Superior temporal gyrus (tissue), 1 donor: Measurements from ENCODE around the gene KCNE5.
"Not testable (repeated sequence)": the region's sequence is repeated elsewhere in the genome, so short reads cannot be mapped to it uniquely, and the experiment has no call there.

Experiments
- DNase-seq: peaks from one replicate; pipeline ENCODE4 v3.0.0-alpha.2; 2016; ENCODE audit errors: extremely low spot score

The KCNE5 gene, protein sequence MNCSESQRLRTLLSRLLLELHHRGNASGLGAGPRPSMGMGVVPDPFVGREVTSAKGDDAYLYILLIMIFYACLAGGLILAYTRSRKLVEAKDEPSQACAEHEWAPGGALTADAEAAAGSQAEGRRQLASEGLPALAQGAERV

DNA sequence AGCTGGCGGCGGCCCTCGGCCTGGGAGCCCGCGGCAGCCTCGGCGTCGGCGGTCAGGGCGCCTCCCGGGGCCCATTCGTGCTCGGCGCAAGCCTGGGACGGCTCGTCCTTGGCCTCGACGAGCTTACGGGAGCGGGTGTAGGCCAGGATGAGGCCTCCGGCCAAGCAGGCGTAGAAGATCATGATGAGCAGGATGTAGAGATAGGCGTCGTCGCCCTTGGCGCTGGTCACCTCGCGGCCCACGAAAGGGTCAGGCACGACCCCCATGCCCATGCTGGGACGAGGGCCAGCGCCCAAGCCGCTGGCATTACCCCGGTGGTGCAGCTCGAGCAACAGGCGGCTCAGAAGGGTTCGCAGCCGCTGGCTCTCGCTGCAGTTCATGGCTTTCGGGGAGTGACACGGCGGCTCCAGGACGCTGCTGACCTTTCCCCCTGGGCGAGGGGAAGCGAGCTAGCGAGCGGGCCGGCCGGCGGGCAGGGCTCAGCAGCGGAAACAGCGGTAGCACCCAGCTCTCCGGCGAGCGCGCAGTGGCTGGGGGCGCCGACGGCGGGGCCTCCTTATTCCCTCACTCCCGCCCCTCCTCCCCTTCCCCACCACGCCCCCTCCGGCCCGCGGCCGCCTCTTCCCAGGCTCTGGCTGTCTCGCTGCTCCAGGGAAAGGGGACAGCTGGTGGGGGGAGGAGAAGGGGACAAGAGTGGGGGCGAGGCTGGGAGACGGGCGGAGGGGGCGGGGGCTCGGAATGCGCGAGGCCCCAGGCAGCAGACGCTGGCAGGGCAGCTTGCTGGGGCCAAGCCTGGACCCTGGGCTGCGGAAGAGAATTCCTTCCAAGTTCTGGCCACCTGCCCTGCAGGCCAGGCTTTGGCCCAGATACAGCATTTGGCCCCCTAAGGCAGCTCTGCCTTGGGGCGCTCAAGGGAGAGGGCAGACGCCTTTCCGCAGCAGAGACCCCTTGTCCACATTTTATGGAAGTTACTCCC is at the start of gene KCNE5:
TSS of gene KCNE5 (minus strand) at position 532 of the 976 bp plus-strand sequence. CDS start at position 380, 152 bp downstream.
- DNase-seq = no peak

DNA sequence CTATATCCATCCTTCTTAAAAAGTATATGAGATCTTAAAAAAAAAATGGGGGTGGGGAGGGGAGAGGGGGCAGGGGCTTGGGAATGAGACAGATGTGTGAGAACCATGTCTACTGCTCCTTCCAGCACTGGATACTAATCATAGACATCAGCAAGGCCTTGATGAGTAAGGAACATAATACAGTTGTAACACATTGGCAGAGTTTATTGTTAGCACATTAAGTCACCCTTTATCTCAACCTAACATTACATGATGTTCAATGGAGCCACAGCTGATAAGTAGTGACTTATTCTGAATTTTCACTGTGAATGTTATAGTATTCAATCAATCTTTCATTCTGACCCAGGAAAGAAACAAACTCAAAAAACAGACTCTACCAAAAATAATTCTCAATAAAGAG is 47.3 kb upstream of the KCNE5 start:
- DNase-seq = no peak

DNA sequence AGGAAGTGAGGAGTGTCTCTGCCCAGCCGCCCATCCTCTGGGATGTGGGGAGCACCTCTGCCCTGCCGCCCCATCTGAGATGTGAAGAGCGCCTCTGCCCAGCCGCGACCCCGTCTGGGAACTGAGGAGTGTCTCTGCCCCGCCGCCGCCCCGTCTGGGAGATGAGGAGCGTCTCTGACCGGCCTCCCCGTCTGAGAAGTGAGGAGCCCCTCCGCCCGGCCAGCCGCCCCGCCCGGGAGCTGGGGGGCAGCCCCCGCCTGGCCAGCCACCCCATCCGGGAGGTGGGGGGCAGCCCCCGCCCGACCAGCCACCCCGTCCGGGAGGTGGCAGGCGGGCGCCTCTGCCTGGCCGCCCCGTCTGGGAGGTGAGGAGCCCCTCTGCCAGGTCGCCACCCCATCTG is 46.2 kb upstream of the KCNE5 start:
- DNase-seq = not testable (repeated sequence)

DNA sequence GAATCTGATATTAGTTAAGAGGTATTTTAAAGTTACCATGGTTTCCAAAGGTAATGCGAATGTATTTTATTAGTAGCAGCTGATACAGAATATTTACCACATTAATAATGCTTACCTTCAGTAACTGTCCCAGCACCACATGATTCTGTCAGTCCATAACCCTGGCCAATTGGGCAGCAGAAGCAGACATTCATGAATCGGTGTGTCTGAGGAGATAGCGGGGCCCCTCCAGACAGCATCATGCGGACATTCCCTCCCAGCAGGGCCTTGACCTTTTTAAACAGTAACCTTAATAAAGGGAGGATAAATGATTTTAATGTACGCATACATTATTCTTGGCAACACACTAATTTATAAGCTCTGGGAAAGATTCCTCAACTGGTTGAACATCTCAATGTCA is 43.0 kb upstream of the KCNE5 start:
- no peak for DNase-seq

DNA sequence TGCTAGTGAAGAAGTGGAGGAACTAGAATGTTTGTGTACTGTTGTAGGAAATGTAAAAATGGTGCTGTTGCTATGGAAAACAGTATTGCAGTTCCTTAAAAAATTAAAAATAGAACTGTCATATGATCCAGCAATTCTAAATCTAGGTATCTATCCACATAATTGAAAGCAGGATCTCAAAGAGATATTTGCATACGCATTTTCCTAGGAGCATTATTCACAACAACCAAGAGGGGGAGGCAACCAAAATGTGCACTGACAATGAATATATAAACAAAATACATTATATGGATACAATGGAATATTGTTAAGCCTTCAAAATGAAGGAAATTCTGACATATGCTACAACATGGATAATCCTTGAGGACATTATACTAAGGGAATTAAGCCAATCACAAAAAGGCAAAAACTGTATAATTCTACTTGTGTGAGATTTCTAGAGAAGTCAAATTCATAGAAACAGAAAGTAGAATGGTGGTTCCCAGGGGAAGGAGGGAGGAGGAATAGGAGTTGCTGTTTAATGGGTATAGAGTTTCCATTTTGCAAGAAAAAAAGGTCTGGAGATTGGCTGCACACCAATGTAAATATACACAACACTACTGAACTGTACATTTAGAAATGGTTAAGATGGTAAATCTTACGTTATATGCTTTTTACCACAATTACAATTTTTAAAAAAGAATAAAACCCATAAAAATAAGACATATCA is 35.6 kb upstream of the KCNE5 start:
- DNase-seq = no peak

DNA sequence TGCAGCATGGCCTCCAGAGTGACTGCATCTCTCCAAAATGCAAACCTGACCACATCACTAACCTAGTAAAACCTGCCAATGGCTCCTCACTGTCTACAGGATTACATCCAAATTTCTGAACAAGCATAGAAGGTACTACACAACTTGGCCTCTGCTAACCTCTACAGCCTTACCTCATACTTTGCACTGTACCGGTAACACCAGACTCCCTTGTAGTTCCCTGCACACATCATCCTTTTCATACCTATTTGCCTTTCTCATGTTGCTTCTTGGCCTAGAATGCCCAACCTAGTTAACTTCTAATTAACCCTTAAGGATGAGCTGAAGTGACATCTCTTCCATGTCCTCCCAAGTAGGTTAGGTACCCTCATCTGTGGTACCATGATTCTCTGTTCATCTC is 33.4 kb upstream of the KCNE5 start:
- no peak for DNase-seq

DNA sequence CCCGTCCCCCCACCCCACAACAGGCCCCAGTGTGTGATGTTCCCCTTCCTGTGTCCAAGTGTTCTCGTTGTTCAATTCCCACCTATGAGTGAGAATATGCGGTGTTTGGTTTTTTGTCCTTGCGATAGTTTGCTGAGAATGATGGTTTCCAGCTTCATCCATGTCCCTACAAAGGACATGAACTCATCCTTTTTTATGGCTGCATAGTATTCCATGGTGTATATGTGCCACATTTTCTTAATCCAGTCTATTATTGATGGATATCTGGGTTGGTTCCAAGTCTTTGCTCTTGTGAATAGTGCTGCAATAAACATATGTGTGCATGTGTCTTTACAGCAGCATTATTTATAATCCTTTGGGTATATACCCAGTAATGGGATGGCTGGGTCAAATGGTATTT is 32.4 kb upstream of the KCNE5 start:
- not testable (repeated sequence) for DNase-seq

DNA sequence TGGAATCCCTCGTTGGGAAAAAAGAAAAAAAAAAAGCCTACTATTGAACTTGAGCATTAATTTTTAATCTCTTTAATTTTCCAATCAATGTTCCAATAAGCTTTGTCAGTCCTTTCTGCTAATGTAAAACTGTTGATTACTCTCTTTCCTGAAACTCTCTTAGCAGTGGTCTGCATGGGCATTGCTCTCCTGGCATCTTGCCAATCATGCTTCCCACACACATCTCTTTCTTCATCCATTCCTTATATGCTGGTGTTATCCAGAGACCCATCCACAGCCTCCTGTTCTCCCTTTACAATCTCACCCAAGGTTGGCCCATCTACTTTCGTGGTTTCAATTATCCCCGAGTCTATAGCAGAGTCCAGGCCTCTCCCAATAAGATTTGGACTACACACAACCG is 31.8 kb upstream of the KCNE5 start:
- no peak for DNase-seq

DNA sequence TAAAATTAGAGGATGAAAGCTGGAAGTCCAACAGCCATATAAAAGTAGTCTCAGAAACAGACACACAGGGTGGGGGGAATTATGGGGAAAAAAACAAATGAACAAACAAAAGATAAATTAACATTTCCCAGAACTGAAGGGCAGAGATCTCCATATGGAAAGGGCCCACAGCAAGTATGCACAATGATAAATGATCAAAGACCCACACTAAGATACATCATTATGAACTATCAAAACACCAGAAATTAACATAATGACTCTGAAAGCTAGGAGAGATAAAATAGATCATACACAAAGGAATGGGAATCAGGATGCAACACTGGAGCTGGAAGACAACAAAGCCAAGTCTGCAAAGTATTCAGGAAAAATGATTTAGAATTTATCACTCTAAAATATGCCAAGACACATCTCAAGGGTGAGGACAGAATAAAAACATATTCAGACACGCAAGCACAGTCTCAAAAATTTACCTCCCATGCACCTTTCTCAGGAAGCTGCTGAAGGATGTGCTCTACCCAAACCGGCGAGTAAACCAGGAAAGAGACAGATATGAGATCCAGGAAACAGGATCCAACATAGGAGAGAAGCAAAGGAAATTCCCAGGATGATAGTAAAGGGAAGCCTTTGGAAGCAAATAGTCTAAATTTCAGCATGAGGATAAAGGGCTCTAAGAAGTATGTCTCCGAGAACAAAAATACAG is 30.7 kb upstream of the KCNE5 start:
- no peak for DNase-seq

DNA sequence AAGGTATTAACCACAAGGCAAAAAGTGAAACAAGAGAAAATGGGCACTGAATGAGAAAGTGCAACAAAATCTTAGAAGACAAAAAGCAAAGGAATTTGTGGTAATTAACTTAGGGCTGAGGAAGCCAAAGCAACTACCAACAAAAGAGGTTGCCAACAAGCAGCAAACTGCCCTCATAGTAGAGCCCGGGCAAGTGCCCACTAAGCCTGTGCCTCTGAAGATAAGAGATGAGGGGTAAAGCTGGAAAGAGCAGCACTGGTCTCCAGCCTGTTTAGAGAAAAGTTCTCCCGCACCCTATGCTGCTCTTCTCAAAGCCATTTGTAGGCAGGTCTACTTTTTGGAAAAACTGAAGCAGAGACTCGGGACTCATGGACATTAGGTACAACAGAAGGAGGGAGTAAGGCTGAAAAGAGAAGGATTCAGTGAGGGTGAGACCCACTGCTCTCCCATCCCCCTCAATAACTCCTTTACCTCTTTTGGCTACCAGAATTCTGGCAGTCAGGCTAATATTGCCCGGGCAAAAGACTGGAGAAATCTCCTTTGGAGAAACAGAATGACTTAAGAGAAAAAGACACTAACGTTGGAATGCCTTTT is 29.6 kb upstream of the KCNE5 start:
- DNase-seq = no peak

DNA sequence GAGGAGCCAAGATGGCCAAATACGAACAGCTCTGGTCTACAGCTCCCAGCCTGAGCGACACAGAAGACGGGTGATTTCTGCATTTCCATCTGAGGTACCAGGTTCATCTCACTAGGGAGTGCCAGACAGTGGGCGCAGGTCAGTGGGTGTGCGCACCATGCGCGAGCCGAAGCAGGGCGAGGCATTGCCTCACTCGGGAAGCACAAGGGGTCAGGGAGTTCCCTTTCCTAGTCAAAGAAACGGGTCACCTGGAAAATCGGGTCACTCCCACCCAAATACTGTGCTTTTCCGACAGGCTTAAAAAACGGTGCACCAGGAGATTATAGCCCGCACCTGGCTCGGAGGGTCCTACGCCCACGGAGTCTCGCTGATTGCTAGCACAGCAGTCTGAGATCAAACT is 19.7 kb upstream of the KCNE5 start:
- DNase-seq = not testable (repeated sequence)

DNA sequence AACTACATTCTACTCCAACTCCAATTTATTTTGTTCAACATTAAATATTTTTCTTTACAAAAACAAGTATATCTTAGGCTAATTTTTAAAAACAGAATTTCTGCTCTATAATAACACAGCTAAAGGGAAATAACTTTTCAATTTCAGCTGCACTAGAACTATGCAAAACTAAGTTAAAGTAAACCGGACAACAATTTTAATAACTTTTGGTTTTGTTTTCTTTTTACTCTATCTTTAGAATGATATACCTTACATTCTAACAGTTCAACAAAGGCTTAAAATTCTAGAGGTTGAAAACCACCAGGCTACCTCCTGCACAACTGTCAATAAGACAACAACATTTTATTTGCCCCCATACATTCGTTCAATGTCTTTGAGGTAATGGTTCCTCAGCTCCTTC is 18.7 kb upstream of the KCNE5 start:
- no peak for DNase-seq

DNA sequence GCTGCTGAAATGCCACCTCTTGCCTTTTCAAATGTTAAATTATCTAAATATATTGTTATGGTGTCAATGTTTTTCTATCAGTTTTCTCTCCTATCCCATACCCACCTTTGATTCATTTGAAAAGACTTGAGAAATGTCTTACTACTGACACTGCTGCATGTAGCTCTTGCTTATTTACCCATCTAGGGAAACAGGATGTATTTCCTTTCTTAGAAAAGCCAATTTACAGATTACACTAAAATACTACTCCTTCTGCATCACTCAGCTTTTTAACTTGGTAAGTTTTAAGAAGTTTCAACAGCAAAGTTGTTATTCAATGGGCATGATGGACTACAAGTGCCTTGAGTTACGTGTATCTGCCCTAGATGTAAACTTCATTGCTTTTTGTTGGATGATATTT is 13.2 kb upstream of the KCNE5 start:
- DNase-seq = no peak

DNA sequence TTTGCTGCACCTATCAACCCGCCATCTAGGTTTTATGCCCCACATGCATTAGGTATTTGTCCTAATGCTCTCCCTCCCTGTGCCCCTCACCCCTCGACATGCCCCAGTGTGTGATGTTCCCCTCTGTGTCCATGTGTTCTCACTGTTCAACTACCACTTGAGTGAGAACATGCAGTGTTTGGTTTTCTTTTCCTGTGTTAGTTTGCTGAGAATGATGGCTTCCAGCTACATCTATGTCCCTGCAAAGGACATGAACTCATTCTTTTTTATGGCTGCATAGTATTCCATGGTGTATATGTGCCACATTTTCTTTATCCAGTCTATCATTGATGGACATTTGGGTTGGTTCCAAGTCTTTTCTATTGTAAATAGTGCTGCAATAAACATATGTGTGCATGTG is 12.5 kb upstream of the KCNE5 start:
- DNase-seq = not testable (repeated sequence)

DNA sequence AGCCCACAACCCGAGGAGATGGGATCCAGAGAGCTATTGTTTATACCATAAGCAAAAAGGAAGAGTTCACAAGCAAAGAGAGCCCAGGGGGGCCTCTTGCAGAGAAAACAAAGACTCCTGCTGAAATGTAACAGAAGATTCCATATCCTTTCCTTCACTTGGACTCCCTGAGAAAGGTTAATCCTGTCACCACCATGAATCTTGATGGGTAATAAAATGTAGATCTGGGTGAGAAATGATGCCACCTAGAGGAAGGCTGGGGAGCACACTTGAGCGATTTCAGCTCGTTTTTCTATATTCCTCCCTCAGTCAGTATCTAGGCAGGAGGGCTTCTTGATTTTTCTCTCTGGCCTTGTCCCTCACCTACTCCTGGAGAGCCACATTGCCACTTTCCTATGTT is 10.2 kb upstream of the KCNE5 start:
- DNase-seq = no peak

DNA sequence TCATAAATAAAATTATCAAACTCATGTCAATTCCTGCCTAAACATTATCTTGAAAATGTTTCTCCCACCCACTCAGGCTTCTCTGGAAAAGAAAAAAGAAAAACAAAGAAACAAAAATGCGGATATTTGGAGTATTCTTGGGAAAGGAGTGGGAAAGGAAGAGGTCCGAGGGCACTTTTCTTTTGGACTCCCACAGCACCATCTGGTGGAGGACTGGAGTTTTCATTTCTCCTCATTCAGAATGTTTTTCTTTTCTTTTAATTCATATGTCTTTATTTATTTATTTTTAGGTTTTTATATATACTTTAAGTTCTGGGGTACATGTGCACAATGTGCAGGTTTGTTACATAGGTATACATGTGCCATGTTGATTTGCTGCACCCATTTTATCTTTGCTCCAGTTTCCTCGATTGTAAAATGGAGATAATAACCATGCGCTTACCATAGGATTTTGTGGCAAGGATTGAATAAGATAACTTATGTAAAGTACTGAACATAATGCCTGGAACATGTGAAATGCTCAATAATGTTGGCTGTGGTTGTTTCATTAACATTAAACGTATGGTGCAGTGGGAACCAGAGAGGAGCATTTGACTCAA is 8.0 kb upstream of the KCNE5 start:
- DNase-seq = peak; percentile 51

DNA sequence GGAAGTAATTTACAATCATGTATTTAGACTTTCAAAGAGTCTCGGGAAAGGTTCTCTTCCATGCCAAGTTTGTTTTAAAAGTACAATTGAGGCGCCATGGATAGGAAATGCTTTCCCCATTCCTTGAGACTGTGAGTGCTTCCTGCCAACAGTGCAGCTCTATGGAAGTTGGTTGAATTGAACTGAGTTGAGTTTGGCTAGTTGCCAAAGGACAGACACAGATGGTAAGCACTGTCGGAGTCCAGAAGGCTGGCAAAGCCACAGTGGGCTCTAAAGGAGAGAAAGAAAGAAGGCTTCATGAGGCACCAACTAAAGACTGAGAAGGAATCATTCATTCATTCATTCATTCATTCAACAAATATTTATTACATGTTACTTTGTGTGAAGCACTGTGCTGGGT is 4.3 kb upstream of the KCNE5 start:
- peak; percentile 31 for DNase-seq

DNA sequence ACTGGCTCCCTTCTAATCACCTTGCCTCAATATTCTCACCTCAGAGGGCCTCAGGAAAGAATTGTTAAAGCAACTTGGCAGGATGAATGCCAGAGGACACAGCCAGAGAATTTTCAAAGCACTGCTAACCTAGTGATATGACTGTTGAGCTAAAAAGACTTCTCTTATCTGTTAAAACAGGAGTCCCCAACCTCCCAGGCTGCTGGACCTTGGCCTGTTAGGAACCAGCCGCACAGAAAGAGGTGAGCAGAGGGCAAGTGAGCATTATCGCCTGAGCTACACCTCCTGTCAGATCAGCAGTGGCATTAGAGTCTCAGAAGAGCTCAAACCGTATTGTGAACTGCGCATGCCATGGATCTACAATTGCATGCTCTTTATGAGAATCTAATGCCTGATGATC is 1.7 kb upstream of the KCNE5 start:
- no peak for DNase-seq

DNA sequence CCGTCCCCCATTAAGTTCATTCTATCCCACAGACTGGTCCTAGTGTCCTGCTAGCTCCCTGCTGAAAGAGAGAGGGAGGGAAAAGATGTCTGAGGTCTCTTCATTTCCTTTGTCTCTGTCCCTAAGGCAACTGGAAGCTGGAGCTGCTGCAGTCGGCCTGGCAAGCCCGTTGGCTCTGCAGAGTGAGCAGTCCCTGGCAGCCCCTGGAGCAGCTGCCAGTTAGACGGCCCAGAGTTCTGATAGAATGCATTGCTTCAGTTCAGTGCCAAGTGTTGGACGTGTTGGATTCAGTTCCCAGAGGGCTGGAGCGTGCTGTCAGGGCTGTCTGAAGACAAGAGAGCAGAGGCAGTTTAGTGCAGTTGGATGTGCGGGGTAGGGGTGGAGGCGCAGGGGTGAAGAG is 975 bp downstream of the KCNE5 start:
- no peak for DNase-seq

DNA sequence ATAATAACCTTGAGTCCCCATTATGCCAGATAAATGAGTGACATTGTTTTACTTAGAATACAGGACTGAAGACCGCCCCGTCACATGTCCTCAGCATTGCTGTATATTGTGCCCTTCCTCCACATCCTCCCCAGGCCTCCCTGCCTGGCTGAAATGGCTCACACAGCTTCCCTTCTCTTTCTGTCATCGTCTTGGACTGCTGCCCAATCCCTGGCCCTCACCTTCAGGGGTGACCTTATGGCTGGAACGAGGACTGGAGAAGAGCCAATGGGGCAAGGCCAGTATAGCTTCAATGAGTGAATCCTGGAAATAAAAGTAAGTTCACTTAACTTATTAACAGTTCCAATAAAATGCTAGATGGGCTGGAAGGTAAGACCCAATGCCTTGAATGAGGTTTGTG is 2.7 kb downstream of the KCNE5 start:
- no peak for DNase-seq

DNA sequence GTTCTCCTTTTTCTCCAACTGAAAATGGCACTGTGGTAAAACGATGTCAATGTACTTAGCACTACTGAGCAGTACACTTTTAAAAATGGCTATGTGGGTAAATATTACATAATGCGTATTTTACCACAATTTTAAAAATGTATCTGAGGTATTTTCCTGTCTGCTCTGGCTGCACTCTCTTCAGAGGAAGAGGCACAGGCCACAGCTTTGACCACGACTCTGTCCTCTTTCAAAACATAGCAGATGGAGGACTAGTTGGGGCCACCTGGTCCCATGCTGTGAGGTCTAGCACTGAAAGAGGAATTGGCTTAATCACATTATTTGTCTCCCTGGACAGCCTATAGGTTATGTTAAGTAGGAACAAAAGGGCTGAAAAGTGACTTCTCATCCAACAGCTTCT is 5.2 kb downstream of the KCNE5 start:
- DNase-seq = no peak
